Activated T-cell treated with anti-CD3 and anti-CD28 coated beads, Interleukin-2, amount 50 U/mL, for 4 hours (primary cell): ENCODE results near the gene MRPL38. TPM values are rescaled to one million over a fixed set of nuclear protein-coding genes. Genes with fewer than 3 reads are reported as not detected.
A peak's percentile ranks its signal among the peaks of the same experiment; 100 is the strongest.

Source experiments
- ATAC-seq, 2 donors: fragments of 200-7000 bp; cut with Tn5 transposase; one replicate each; pipeline ENCODE4 v1.10.0; 2021
- DNase-seq: peaks from one replicate; pipeline ENCODE4 v3.0.0-alpha.2; 2020
- H3K27me3 Mint-ChIP-seq: one replicate; pipeline ENCODE4 v1.8.0; 2021; ENCODE audit warnings: low read depth, mixed read lengths
- H3K36me3 Mint-ChIP-seq: one replicate; pipeline ENCODE4 v1.8.0; 2022; ENCODE audit warnings: mixed read lengths; ENCODE audit not compliant: insufficient read depth
- H3K4me1 Mint-ChIP-seq: one replicate; pipeline ENCODE4 v1.8.0; 2021; ENCODE audit warnings: low read depth, mixed read lengths
- H3K4me3 Mint-ChIP-seq: one replicate; pipeline ENCODE4 v1.8.0; 2021; ENCODE audit warnings: mild to moderate bottlenecking, moderate library complexity, mixed read lengths
- H3K9me3 Mint-ChIP-seq: one replicate; pipeline ENCODE4 v1.8.0; 2021; ENCODE audit warnings: mixed read lengths
- total RNA-seq, 3 donors: library from RNA; stranded (reverse); gene quantifications; one replicate each; pipeline ENCODE4 v1.2.1, GENCODE V29; 2021

MRPL38 gene
- 100 to 1,000 TPM; 203 to 227 (median 218) TPM for total RNA-seq

GRCh38 chr17:75904749-75905521 is at the start of gene MRPL38:
Gene MRPL38, minus strand, starts transcription at chr17:75904884. Its CDS starts 9 bp downstream, at chr17:75904875.
- no peaks in the 10 kb centered on the region for H3K27me3 Mint-ChIP-seq
- H3K4me1 Mint-ChIP-seq: peaks cover 8% of the 10 kb centered on the region
- ATAC-seq (peak; percentile 97 to 98), DNase-seq (peak; percentile 89)
- peak within 1 kb of the TSS; percentile 95 for H3K4me3 Mint-ChIP-seq
- no peaks in the 10 kb centered on the region for H3K9me3 Mint-ChIP-seq
- H3K36me3 Mint-ChIP-seq: peaks cover 10% of the 10 kb centered on the region

GRCh38 chr17:75950855-75951554 is 46.3 kb upstream of the MRPL38 start:
- Mint-ChIP-seq H3K4me1 (no peaks in the 10 kb centered on the region), H3K36me3 (peaks cover 26% of the 10 kb centered on the region), H3K9me3 (no peaks in the 10 kb centered on the region), H3K27me3 (no peaks in the 10 kb centered on the region), H3K4me3 (no peak overlapping the region)
- DNase-seq (no peak), ATAC-seq (no peak)

- DNase-seq: no peak
- H3K9me3 Mint-ChIP-seq: no peaks in the 10 kb centered on the region
- ATAC-seq: no peak
- no peaks in the 10 kb centered on the region for H3K4me1 Mint-ChIP-seq
- no peak overlapping the region for H3K4me3 Mint-ChIP-seq
- no peaks in the 10 kb centered on the region for H3K27me3 Mint-ChIP-seq
- peaks cover 22% of the 10 kb centered on the region for H3K36me3 Mint-ChIP-seq
Measured at GRCh38 chr17:75950421-75950820, 45.7 kb upstream of the MRPL38 start.

- DNase-seq (no peak), ATAC-seq (no peak)
- Mint-ChIP-seq H3K4me1 (peaks cover 12% of the 10 kb centered on the region), H3K27me3 (no peaks in the 10 kb centered on the region), H3K9me3 (no peaks in the 10 kb centered on the region), H3K4me3 (no peak overlapping the region), H3K36me3 (peaks cover 7% of the 10 kb centered on the region)
Measured at GRCh38 chr17:75945211-75945610, 40.5 kb upstream of the MRPL38 start.

- Mint-ChIP-seq H3K9me3 (no peaks in the 10 kb centered on the region), H3K27me3 (no peaks in the 10 kb centered on the region), H3K4me3 (no peak overlapping the region), H3K36me3 (peaks cover 2% of the 10 kb centered on the region), H3K4me1 (peaks cover 14% of the 10 kb centered on the region)
- DNase-seq: no peak
- no peak for ATAC-seq
Measured at GRCh38 chr17:75943491-75943890, 38.8 kb upstream of the MRPL38 start.

GRCh38 chr17:75942473-75942872 is 37.8 kb upstream of the MRPL38 start:
- no peaks in the 10 kb centered on the region for H3K27me3 Mint-ChIP-seq
- DNase-seq (no peak), ATAC-seq (no peak)
- H3K4me1 Mint-ChIP-seq: peaks cover 14% of the 10 kb centered on the region
- no peaks in the 10 kb centered on the region for H3K9me3 Mint-ChIP-seq
- H3K36me3 Mint-ChIP-seq: peaks cover 2% of the 10 kb centered on the region
- H3K4me3 Mint-ChIP-seq: no peak overlapping the region

- ATAC-seq: no peak
Measured at GRCh38 chr17:75941442-75941819, 36.7 kb upstream of the MRPL38 start.

GRCh38 chr17:75940727-75941441 is 36.2 kb upstream of the MRPL38 start, which contains the start of gene FBF1:
Gene FBF1, minus strand, starts transcription at chr17:75941042. Its CDS starts 2,893 bp downstream, at chr17:75938149.
- Mint-ChIP-seq H3K9me3 (no peaks in the 10 kb centered on the region), H3K36me3 (no peaks in the 10 kb centered on the region), H3K27me3 (no peaks in the 10 kb centered on the region), H3K4me1 (peaks cover 14% of the 10 kb centered on the region), H3K4me3 (peak within 1 kb of the TSS; percentile 88)
- ATAC-seq (peak; percentile 99 to 100), DNase-seq (peak; percentile 79)

More at GRCh38 chr17:75941442-75941819, 36.7 kb upstream of the MRPL38 start:
- peaks cover 14% of the 10 kb centered on the region for H3K4me1 Mint-ChIP-seq
- H3K4me3 Mint-ChIP-seq: peak overlapping the region; percentile 88
- no peak for DNase-seq
- no peaks in the 10 kb centered on the region for H3K9me3 Mint-ChIP-seq
- peaks cover under 1% of the 10 kb centered on the region for H3K36me3 Mint-ChIP-seq
- H3K27me3 Mint-ChIP-seq: no peaks in the 10 kb centered on the region

- no peaks in the 10 kb centered on the region for H3K36me3 Mint-ChIP-seq
- ATAC-seq: no peak
- no peak for DNase-seq
- no peaks in the 10 kb centered on the region for H3K9me3 Mint-ChIP-seq
- no peaks in the 10 kb centered on the region for H3K27me3 Mint-ChIP-seq
- peaks cover 14% of the 10 kb centered on the region for H3K4me1 Mint-ChIP-seq
- no peak overlapping the region for H3K4me3 Mint-ChIP-seq
Measured at GRCh38 chr17:75937652-75938051, 33.0 kb upstream of the MRPL38 start.

GRCh38 chr17:75933808-75934207 is 29.1 kb upstream of the MRPL38 start:
- Mint-ChIP-seq H3K36me3 (peaks cover 2% of the 10 kb centered on the region), H3K4me1 (no peaks in the 10 kb centered on the region), H3K4me3 (no peak overlapping the region), H3K27me3 (no peaks in the 10 kb centered on the region), H3K9me3 (no peaks in the 10 kb centered on the region)
- no peak for DNase-seq
- no peak for ATAC-seq

- ATAC-seq (no peak), DNase-seq (no peak)
- Mint-ChIP-seq H3K9me3 (no peaks in the 10 kb centered on the region), H3K4me3 (no peak overlapping the region), H3K36me3 (peaks cover 2% of the 10 kb centered on the region), H3K27me3 (no peaks in the 10 kb centered on the region), H3K4me1 (no peaks in the 10 kb centered on the region)
Measured at GRCh38 chr17:75932852-75933251, 28.2 kb upstream of the MRPL38 start.

GRCh38 chr17:75931062-75931461 is 26.4 kb upstream of the MRPL38 start:
- H3K4me3 Mint-ChIP-seq: no peak overlapping the region
- H3K36me3 Mint-ChIP-seq: peaks cover 6% of the 10 kb centered on the region
- no peaks in the 10 kb centered on the region for H3K9me3 Mint-ChIP-seq
- H3K4me1 Mint-ChIP-seq: no peaks in the 10 kb centered on the region
- DNase-seq (no peak), ATAC-seq (no peak)
- no peaks in the 10 kb centered on the region for H3K27me3 Mint-ChIP-seq

- no peaks in the 10 kb centered on the region for H3K4me1 Mint-ChIP-seq
- H3K36me3 Mint-ChIP-seq: peaks cover 6% of the 10 kb centered on the region
- no peak overlapping the region for H3K4me3 Mint-ChIP-seq
- H3K9me3 Mint-ChIP-seq: no peaks in the 10 kb centered on the region
- no peak for DNase-seq
- H3K27me3 Mint-ChIP-seq: no peaks in the 10 kb centered on the region
- no peak for ATAC-seq
Measured at GRCh38 chr17:75927286-75927922, 22.7 kb upstream of the MRPL38 start.

GRCh38 chr17:75926456-75926855 is 21.8 kb upstream of the MRPL38 start:
- Mint-ChIP-seq H3K4me3 (no peak overlapping the region), H3K4me1 (no peaks in the 10 kb centered on the region), H3K27me3 (no peaks in the 10 kb centered on the region), H3K9me3 (no peaks in the 10 kb centered on the region), H3K36me3 (peaks cover 4% of the 10 kb centered on the region)
- no peak for DNase-seq
- no peak for ATAC-seq
